ENCODE measurements around the gene ZER1. TPM values are rescaled to one million over a fixed set of nuclear protein-coding genes. Genes with fewer than 3 reads are reported as not detected.
A peak's percentile ranks its signal among the peaks of the same experiment; 100 is the strongest.

The ZER1 gene
- polyA plus RNA-seq, 3 donors = 16.1 to 25.6 (median 18.0) TPM

DNA sequence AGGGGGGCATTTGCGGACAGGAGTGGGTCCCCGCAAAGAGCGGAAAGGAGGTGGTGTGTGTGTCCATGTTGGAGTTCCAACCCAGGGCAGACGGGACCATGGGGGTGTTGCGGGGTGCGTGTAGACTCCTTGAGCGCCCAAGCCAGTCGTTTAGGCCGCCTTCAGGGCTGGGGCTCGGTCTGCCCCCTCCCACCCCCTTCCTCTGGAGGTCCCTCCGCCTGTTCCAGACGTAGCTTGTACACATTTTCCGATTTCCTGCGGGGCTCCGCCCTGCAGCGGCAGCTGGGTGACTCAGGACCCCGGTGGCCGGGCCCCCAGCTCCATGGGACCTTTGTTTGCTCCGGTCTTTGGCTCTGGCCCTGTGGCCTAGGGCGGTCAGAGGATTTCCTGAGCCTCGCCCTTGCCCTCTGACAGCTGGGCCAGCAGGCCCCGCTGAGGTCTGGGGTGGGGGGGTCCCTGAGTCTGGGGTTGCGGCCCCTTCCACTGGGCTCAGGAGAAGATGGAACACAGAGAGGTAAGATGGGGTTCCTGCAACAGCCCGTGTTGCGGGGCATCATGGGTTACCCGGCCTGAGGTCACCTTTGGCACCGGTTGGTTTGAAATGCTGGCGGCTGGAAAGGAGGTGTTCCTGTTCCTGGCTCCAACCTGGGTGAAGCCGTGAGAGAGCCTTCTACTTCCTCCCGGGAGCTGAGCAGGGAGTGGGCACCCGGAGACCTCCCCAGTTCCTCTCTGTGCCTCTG, 67.9 kb downstream of the ZER1 start:
- Mint-ChIP-seq H3K4me3 (peak overlapping the region; percentile 80 to 91), H3K36me3 (no peaks in the 10 kb centered on the region), H3K27ac (peak overlapping the region in 1 of 7 donors; percentile 30), H3K27me3 (ENCODE audit: low read depth in 3 of 3) (peaks cover 8 to 13% (median 12%) of the 10 kb centered on the region in 3 donors), H3K4me1 (peaks cover 13% of the 10 kb centered on the region), H3K9me3 (no peaks in the 10 kb centered on the region)
- Histone ChIP-seq H3K4me2 (replicated peaks; ENCODE audit: extremely low read depth, low read length, poor library complexity, severe bottlenecking) (peak overlapping the region; percentile 99), H3K4me3 (replicated peaks in 1 of 3; ENCODE audit: low read depth in 2 of 3, low read length in 3 of 3) (peak overlapping the region in 1 of 3 experiments; percentile 81), H3K9ac (ENCODE audit: insufficient read depth, low read length, poor library complexity, severe bottlenecking) (no peak overlapping the region), H3K27ac (ENCODE audit: low read depth in 1 of 2, low read length in 2 of 2) (no peak overlapping the region), H3K9me3 (replicated peaks in 1 of 2; ENCODE audit: control insufficient read depth in 1 of 2, insufficient read depth in 1 of 2, low read length in 2 of 2) (no peaks in the 10 kb centered on the region), H3K36me3 (replicated peaks in 1 of 2; ENCODE audit: control insufficient read depth in 1 of 2, insufficient read depth in 2 of 2, low read length in 2 of 2) (no peaks in the 10 kb centered on the region), H3K79me2 (ENCODE audit: insufficient read depth, low read length) (no peaks in the 10 kb centered on the region), H3K27me3 (ENCODE audit: control insufficient read depth in 2 of 2, insufficient read depth in 2 of 2, low read length in 2 of 2) (peaks cover 0 to 10% of the 10 kb centered on the region in 2 donors), H2AFZ (ENCODE audit: insufficient read depth, low read depth, low read length, poor library complexity, severe bottlenecking) (peak overlapping the region; percentile 97), H3K4me1 (ENCODE audit: control insufficient read depth in 1 of 2, insufficient read depth in 2 of 2, low read length in 2 of 2) (peaks cover 12 to 15% of the 10 kb centered on the region in 2 donors), H4K20me1 (ENCODE audit: insufficient read depth, low read length) (no peaks in the 10 kb centered on the region)
- WGBS (ENCODE audit: insufficient coverage) = 67% methylated on average over 30 of the region's 31 CpGs
- intact Hi-C loops (cut with micrococcal nuclease) = no loop called here
- TF ChIP-seq, protein P1, sequence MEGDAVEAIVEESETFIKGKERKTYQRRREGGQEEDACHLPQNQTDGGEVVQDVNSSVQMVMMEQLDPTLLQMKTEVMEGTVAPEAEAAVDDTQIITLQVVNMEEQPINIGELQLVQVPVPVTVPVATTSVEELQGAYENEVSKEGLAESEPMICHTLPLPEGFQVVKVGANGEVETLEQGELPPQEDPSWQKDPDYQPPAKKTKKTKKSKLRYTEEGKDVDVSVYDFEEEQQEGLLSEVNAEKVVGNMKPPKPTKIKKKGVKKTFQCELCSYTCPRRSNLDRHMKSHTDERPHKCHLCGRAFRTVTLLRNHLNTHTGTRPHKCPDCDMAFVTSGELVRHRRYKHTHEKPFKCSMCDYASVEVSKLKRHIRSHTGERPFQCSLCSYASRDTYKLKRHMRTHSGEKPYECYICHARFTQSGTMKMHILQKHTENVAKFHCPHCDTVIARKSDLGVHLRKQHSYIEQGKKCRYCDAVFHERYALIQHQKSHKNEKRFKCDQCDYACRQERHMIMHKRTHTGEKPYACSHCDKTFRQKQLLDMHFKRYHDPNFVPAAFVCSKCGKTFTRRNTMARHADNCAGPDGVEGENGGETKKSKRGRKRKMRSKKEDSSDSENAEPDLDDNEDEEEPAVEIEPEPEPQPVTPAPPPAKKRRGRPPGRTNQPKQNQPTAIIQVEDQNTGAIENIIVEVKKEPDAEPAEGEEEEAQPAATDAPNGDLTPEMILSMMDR (IDR thresholded peaks at IDR 0.05) = no peak
- DNase-seq = no peak

GRCh38 chr9:128702949-128703615, 68.6 kb downstream of the ZER1 start:
- peaks cover 0 to 10% of the 10 kb centered on the region in 2 donors for H3K27me3 ChIP-seq (ENCODE audit: control insufficient read depth in 2 of 2, insufficient read depth in 2 of 2, low read length in 2 of 2)
- no peak overlapping the region for H3K27ac ChIP-seq (ENCODE audit: low read depth in 1 of 2, low read length in 2 of 2)
- TF ChIP-seq, protein P1 (IDR thresholded peaks at IDR 0.05) = no peak
- H3K27me3 Mint-ChIP-seq (ENCODE audit: low read depth in 3 of 3) = peaks cover 8 to 13% (median 12%) of the 10 kb centered on the region in 3 donors
- no peaks in the 10 kb centered on the region for H3K9me3 Mint-ChIP-seq
- H4K20me1 ChIP-seq (ENCODE audit: insufficient read depth, low read length) = no peaks in the 10 kb centered on the region
- peak overlapping the region; percentile 72 for H3K9ac ChIP-seq (ENCODE audit: insufficient read depth, low read length, poor library complexity, severe bottlenecking)
- H3K4me3 ChIP-seq (replicated peaks in 1 of 3; ENCODE audit: low read depth in 2 of 3, low read length in 3 of 3) = peak overlapping the region; percentile 36 to 81 (median 55)
- H3K27ac Mint-ChIP-seq = peak overlapping the region in 1 of 7 donors; percentile 30
- peaks cover 13% of the 10 kb centered on the region for H3K4me1 Mint-ChIP-seq
- H3K79me2 ChIP-seq (ENCODE audit: insufficient read depth, low read length) = no peaks in the 10 kb centered on the region
- H3K9me3 ChIP-seq (replicated peaks in 1 of 2; ENCODE audit: control insufficient read depth in 1 of 2, insufficient read depth in 1 of 2, low read length in 2 of 2) = no peaks in the 10 kb centered on the region
- WGBS (ENCODE audit: insufficient coverage) = 2% methylated on average over 45 of the region's 55 CpGs
- peak overlapping the region; percentile 97 for H2AFZ ChIP-seq (ENCODE audit: insufficient read depth, low read depth, low read length, poor library complexity, severe bottlenecking)
- no peak for DNase-seq
- H3K36me3 ChIP-seq (replicated peaks in 1 of 2; ENCODE audit: control insufficient read depth in 1 of 2, insufficient read depth in 2 of 2, low read length in 2 of 2) = no peaks in the 10 kb centered on the region
- H3K4me2 ChIP-seq (replicated peaks; ENCODE audit: extremely low read depth, low read length, poor library complexity, severe bottlenecking) = peak overlapping the region; percentile 99
- intact Hi-C loops (cut with micrococcal nuclease) = no loop called here
- H3K36me3 Mint-ChIP-seq = no peaks in the 10 kb centered on the region
- H3K4me3 Mint-ChIP-seq = peak overlapping the region; percentile 80 to 91
- peaks cover 12 to 15% of the 10 kb centered on the region in 2 donors for H3K4me1 ChIP-seq (ENCODE audit: control insufficient read depth in 1 of 2, insufficient read depth in 2 of 2, low read length in 2 of 2)

Data from CD14-positive monocyte (primary cell).